NT2/D1 (cell line): Measurements from ENCODE around the gene PTPN20.
"Not testable (repeated sequence)": the region's sequence is repeated elsewhere in the genome, so short reads cannot be mapped to it uniquely, and the experiment has no call there.

ENCODE experiments used
- DNase-seq: peaks from one replicate; pipeline ENCODE4 v3.0.0-alpha.2; 2011; ENCODE audit warnings: low read depth, low spot score
- H3K27me3 ChIP-seq: 2 replicates; pipeline ENCODE4 v1.6.0; 2011; ENCODE audit warnings: mild to moderate bottlenecking; ENCODE audit not compliant: insufficient read length, insufficient read depth
- H3K36me3 ChIP-seq: 2 replicates; pipeline ENCODE4 v1.6.1; 2011; ENCODE audit warnings: mild to moderate bottlenecking, low read length, mixed read lengths; ENCODE audit not compliant: insufficient read depth, insufficient read length
- H3K4me1 ChIP-seq: 2 replicates; pipeline ENCODE4 v1.5.1; 2011; ENCODE audit not compliant: insufficient read depth, insufficient read length
- H3K4me3 ChIP-seq: 2 replicates; pipeline ENCODE4 v1.5.1; 2011; ENCODE audit warnings: low read depth; ENCODE audit not compliant: insufficient read length
- H3K9ac ChIP-seq: 2 replicates; pipeline ENCODE4 v1.6.0; 2011; ENCODE audit warnings: low read depth; ENCODE audit not compliant: insufficient read length
- H3K9me3 ChIP-seq: 2 replicates; pipeline ENCODE4 v1.5.1; 2011; ENCODE audit warnings: mild to moderate bottlenecking, low read length; ENCODE audit not compliant: insufficient read depth

PTPN20 gene

GRCh38 chr10:46911144-46911876 is at the start of gene PTPN20:
PTPN20 (plus strand) TSS chr10:46911428; CDS start chr10:46932500, 21,072 bp downstream.
- not testable (repeated sequence) for H3K4me3 ChIP-seq, H3K9me3 ChIP-seq, H3K36me3 ChIP-seq, H3K27me3 ChIP-seq, DNase-seq, H3K4me1 ChIP-seq, H3K9ac ChIP-seq

- not testable (repeated sequence) for H3K27me3 ChIP-seq, DNase-seq, H3K9ac ChIP-seq, H3K9me3 ChIP-seq, H3K36me3 ChIP-seq, H3K4me3 ChIP-seq, H3K4me1 ChIP-seq
These were observed 41.5 kb upstream of the PTPN20 start for GRCh38 chr10:46869716-46870115.

- H3K36me3 ChIP-seq, H3K4me3 ChIP-seq, H3K27me3 ChIP-seq, H3K9ac ChIP-seq, H3K4me1 ChIP-seq, DNase-seq, H3K9me3 ChIP-seq: not testable (repeated sequence)
These were observed 39.6 kb upstream of the PTPN20 start for GRCh38 chr10:46871583-46871982.

GRCh38 chr10:46875304-46875703 is 35.9 kb upstream of the PTPN20 start:
- H3K9ac ChIP-seq, H3K9me3 ChIP-seq, H3K4me1 ChIP-seq, H3K4me3 ChIP-seq, H3K27me3 ChIP-seq, H3K36me3 ChIP-seq, DNase-seq: not testable (repeated sequence)

GRCh38 chr10:46876773-46877172 is 34.5 kb upstream of the PTPN20 start:
- H3K36me3 ChIP-seq, H3K27me3 ChIP-seq, H3K9me3 ChIP-seq, H3K4me3 ChIP-seq, H3K4me1 ChIP-seq, H3K9ac ChIP-seq, DNase-seq: not testable (repeated sequence)

GRCh38 chr10:46878761-46879160 is 32.5 kb upstream of the PTPN20 start:
- not testable (repeated sequence) for DNase-seq, H3K36me3 ChIP-seq, H3K9me3 ChIP-seq

GRCh38 chr10:46890813-46891611 is 20.2 kb upstream of the PTPN20 start:
- not testable (repeated sequence) for H3K9ac ChIP-seq, H3K4me3 ChIP-seq, H3K27me3 ChIP-seq, H3K4me1 ChIP-seq, H3K36me3 ChIP-seq, DNase-seq, H3K9me3 ChIP-seq

More at GRCh38 chr10:46878761-46879160, 32.5 kb upstream of the PTPN20 start:
- not testable (repeated sequence) for H3K4me3 ChIP-seq, H3K27me3 ChIP-seq, H3K4me1 ChIP-seq, H3K9ac ChIP-seq

- not testable (repeated sequence) for H3K4me1 ChIP-seq, H3K9me3 ChIP-seq, H3K36me3 ChIP-seq, DNase-seq, H3K27me3 ChIP-seq, H3K4me3 ChIP-seq, H3K9ac ChIP-seq
These were observed 14.2 kb upstream of the PTPN20 start for GRCh38 chr10:46896762-46897692.

GRCh38 chr10:46901247-46901646 is 10.0 kb upstream of the PTPN20 start:
- not testable (repeated sequence) for H3K27me3 ChIP-seq, H3K9ac ChIP-seq, H3K9me3 ChIP-seq, H3K4me1 ChIP-seq, H3K4me3 ChIP-seq, DNase-seq, H3K36me3 ChIP-seq

- DNase-seq, H3K36me3 ChIP-seq, H3K27me3 ChIP-seq, H3K9me3 ChIP-seq, H3K9ac ChIP-seq, H3K4me1 ChIP-seq, H3K4me3 ChIP-seq: not testable (repeated sequence)
These were observed 7.4 kb upstream of the PTPN20 start for GRCh38 chr10:46903874-46904273.

GRCh38 chr10:46906359-46906758 is 4.9 kb upstream of the PTPN20 start:
- not testable (repeated sequence) for H3K4me1 ChIP-seq, H3K27me3 ChIP-seq, H3K9me3 ChIP-seq, H3K36me3 ChIP-seq, H3K4me3 ChIP-seq, DNase-seq, H3K9ac ChIP-seq
